ENCODE results near the gene C9.

Gene C9

GRCh38 chr5:39379693-39380092 lies 15.4 kb upstream of the C9 start:
- no peaks in the 10 kb centered on the region for H3K36me3 ChIP-seq (ENCODE audit: low read length)
- no peak overlapping the region for H3K4me2 ChIP-seq (ENCODE audit: low read depth, low read length, poor library complexity, severe bottlenecking)
- no peaks in the 10 kb centered on the region for H3K9me2 ChIP-seq (replicated peaks; ENCODE audit: insufficient read depth, low read length)
- no peak overlapping the region for H3K9ac ChIP-seq (ENCODE audit: low read length)
- no peaks in the 10 kb centered on the region for H3K79me2 ChIP-seq (ENCODE audit: insufficient read depth, low read length)
- no peak for TF ChIP-seq EZH2phosphoT487 (conservative IDR thresholded peaks at IDR 0.05; ENCODE audit: low read length)
- no peak for TF ChIP-seq CTCF (IDR thresholded peaks at IDR 0.05; ENCODE audit: insufficient read depth, low read length, poor library complexity, severe bottlenecking)
- H3F3A ChIP-seq (ENCODE audit: insufficient read depth), result no peaks in the 10 kb centered on the region
- no peaks in the 10 kb centered on the region for H3K9me3 ChIP-seq (ENCODE audit: insufficient read depth, low read length)
- H2AFZ ChIP-seq (ENCODE audit: low read depth, low read length, severe bottlenecking), result no peak overlapping the region
- H3K27me3 ChIP-seq (ENCODE audit: low read length), result no peaks in the 10 kb centered on the region
- no peaks in the 10 kb centered on the region for H4K20me1 ChIP-seq (ENCODE audit: low read depth, low read length)
- no peak overlapping the region for H3K27ac ChIP-seq (ENCODE audit: low read depth, low read length)
- no peak overlapping the region for H3K4me3 ChIP-seq (ENCODE audit: insufficient read depth, low read length, poor library complexity, severe bottlenecking)

- no peaks in the 10 kb centered on the region for H3K9me3 ChIP-seq (ENCODE audit: insufficient read depth, low read length)
- no peak overlapping the region for H3K4me2 ChIP-seq (ENCODE audit: low read depth, low read length, poor library complexity, severe bottlenecking)
- no peaks in the 10 kb centered on the region for H3K27me3 ChIP-seq (ENCODE audit: low read length)
- H3K9me2 ChIP-seq (replicated peaks; ENCODE audit: insufficient read depth, low read length), result no peaks in the 10 kb centered on the region
- H3K9ac ChIP-seq (ENCODE audit: low read length), result no peak overlapping the region
- no peak overlapping the region for H2AFZ ChIP-seq (ENCODE audit: low read depth, low read length, severe bottlenecking)
- H3K79me2 ChIP-seq (ENCODE audit: insufficient read depth, low read length), result no peaks in the 10 kb centered on the region
- H3K4me3 ChIP-seq (ENCODE audit: insufficient read depth, low read length, poor library complexity, severe bottlenecking), result no peak overlapping the region
- no peaks in the 10 kb centered on the region for H3F3A ChIP-seq (ENCODE audit: insufficient read depth)
- TF ChIP-seq CTCF (IDR thresholded peaks at IDR 0.05; ENCODE audit: insufficient read depth, low read length, poor library complexity, severe bottlenecking) (no peak), EZH2phosphoT487 (conservative IDR thresholded peaks at IDR 0.05; ENCODE audit: low read length) (no peak)
- no peak overlapping the region for H3K27ac ChIP-seq (ENCODE audit: low read depth, low read length)
- no peaks in the 10 kb centered on the region for H3K36me3 ChIP-seq (ENCODE audit: low read length)
- H4K20me1 ChIP-seq (ENCODE audit: low read depth, low read length), result no peaks in the 10 kb centered on the region
Observed at GRCh38 chr5:39377613-39378012, 13.3 kb upstream of the C9 start.

- Histone ChIP-seq H3K27ac (ENCODE audit: low read depth, low read length) (no peak overlapping the region), H2AFZ (ENCODE audit: low read depth, low read length, severe bottlenecking) (no peak overlapping the region), H3K4me2 (ENCODE audit: low read depth, low read length, poor library complexity, severe bottlenecking) (no peak overlapping the region), H3K27me3 (ENCODE audit: low read length) (no peaks in the 10 kb centered on the region), H3F3A (ENCODE audit: insufficient read depth) (no peaks in the 10 kb centered on the region), H3K36me3 (ENCODE audit: low read length) (no peaks in the 10 kb centered on the region), H3K9me3 (ENCODE audit: insufficient read depth, low read length) (no peaks in the 10 kb centered on the region), H3K9ac (ENCODE audit: low read length) (no peak overlapping the region), H3K4me3 (ENCODE audit: insufficient read depth, low read length, poor library complexity, severe bottlenecking) (no peak overlapping the region), H3K79me2 (ENCODE audit: insufficient read depth, low read length) (no peaks in the 10 kb centered on the region), H3K9me2 (replicated peaks; ENCODE audit: insufficient read depth, low read length) (no peaks in the 10 kb centered on the region), H4K20me1 (ENCODE audit: low read depth, low read length) (no peaks in the 10 kb centered on the region)
- peak; percentile 57 for TF ChIP-seq CTCF (IDR thresholded peaks at IDR 0.05; ENCODE audit: insufficient read depth, low read length, poor library complexity, severe bottlenecking)
- no peak for TF ChIP-seq EZH2phosphoT487 (conservative IDR thresholded peaks at IDR 0.05; ENCODE audit: low read length)
Observed at GRCh38 chr5:39376293-39376714, 12.0 kb upstream of the C9 start.

Data from SU-DHL-6 (cell line).